Measurements from ENCODE around the gene KCNH1. TPM values are rescaled to one million over a fixed set of nuclear protein-coding genes. Genes with fewer than 3 reads are reported as not detected.
"Not testable (repeated sequence)": the region's sequence is repeated elsewhere in the genome, so short reads cannot be mapped to it uniquely, and the experiment has no call there.

KCNH1 gene
- total and polyA plus RNA-seq, 5 donors: 0.02 TPM; not detected in 4

GRCh38 chr1:211095381-211095780 lies 38.6 kb downstream of the KCNH1 start:
- no peak for ATAC-seq
- intact Hi-C loops (cut with DNase I): no loop called here
- H3K27me3 ChIP-seq (ENCODE audit: control insufficient read depth, insufficient read depth): no peaks in the 10 kb centered on the region
- DNase-seq: no peak
- H3K9me3 ChIP-seq (ENCODE audit: control insufficient read depth, low read length): no peaks in the 10 kb centered on the region
- H3K4me1 ChIP-seq (ENCODE audit: control insufficient read depth, insufficient read depth, low read length): no peaks in the 10 kb centered on the region
- H3K27ac ChIP-seq (ENCODE audit: low read length): no peak overlapping the region
- WGBS: 61% methylated on average over 2 of the region's 2 CpGs
- H3K4me3 ChIP-seq (ENCODE audit: low read length): no peak overlapping the region

DNA sequence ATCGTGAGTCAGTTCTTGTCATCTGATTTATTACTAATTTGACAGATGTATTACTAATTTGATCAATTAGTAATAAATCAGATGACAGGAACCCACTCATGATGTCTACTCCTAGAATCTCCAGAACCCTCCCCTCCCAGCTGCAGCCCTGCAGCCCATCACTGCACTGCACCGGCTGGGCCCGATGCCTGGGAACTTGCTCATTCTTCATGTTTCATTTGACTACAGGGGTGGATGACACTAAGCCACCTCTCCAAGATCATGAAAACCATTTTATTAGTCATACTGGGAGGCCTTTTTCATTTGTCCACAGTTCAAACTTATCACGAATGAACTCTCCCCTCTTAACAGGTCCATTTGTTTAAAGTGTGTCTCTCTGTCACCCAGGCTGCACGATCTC lies 41.0 kb downstream of the KCNH1 start:
- ATAC-seq: no peak
- H3K4me1 ChIP-seq (ENCODE audit: control insufficient read depth, insufficient read depth, low read length): no peaks in the 10 kb centered on the region
- H3K9me3 ChIP-seq (ENCODE audit: control insufficient read depth, low read length): no peaks in the 10 kb centered on the region
- no peak overlapping the region for H3K27ac ChIP-seq (ENCODE audit: low read length)
- 86% methylated on average over 5 of the region's 5 CpGs for WGBS
- no peaks in the 10 kb centered on the region for H3K27me3 ChIP-seq (ENCODE audit: control insufficient read depth, insufficient read depth)
- intact Hi-C loops (cut with DNase I): no loop called here
- H3K4me3 ChIP-seq (ENCODE audit: low read length): no peak overlapping the region
- DNase-seq: no peak

GRCh38 chr1:211091867-211092266 lies 42.1 kb downstream of the KCNH1 start:
- ATAC-seq (no peak), DNase-seq (no peak)
- whole genome bisulfite sequencing: 63% methylated on average over 2 of the region's 2 CpGs
- no peak overlapping the region for H3K4me3 ChIP-seq (ENCODE audit: low read length)
- no peaks in the 10 kb centered on the region for H3K4me1 ChIP-seq (ENCODE audit: control insufficient read depth, insufficient read depth, low read length)
- intact Hi-C loops (cut with DNase I): no loop called here
- no peaks in the 10 kb centered on the region for H3K9me3 ChIP-seq (ENCODE audit: control insufficient read depth, low read length)
- H3K27ac ChIP-seq (ENCODE audit: low read length): no peak overlapping the region
- H3K27me3 ChIP-seq (ENCODE audit: control insufficient read depth, insufficient read depth): no peaks in the 10 kb centered on the region

- H3K4me1 ChIP-seq (ENCODE audit: control insufficient read depth, insufficient read depth, low read length): no peaks in the 10 kb centered on the region
- no peak overlapping the region for H3K27ac ChIP-seq (ENCODE audit: low read length)
- H3K4me3 ChIP-seq (ENCODE audit: low read length): no peak overlapping the region
- no peak for DNase-seq
- intact Hi-C loops (cut with DNase I): no loop called here
- no peak for ATAC-seq
- WGBS: 41% methylated on average over 2 of the region's 2 CpGs
- H3K27me3 ChIP-seq (ENCODE audit: control insufficient read depth, insufficient read depth): no peaks in the 10 kb centered on the region
- no peaks in the 10 kb centered on the region for H3K9me3 ChIP-seq (ENCODE audit: control insufficient read depth, low read length)
Measured at GRCh38 chr1:211089536-211089935, 44.4 kb downstream of the KCNH1 start.

DNA sequence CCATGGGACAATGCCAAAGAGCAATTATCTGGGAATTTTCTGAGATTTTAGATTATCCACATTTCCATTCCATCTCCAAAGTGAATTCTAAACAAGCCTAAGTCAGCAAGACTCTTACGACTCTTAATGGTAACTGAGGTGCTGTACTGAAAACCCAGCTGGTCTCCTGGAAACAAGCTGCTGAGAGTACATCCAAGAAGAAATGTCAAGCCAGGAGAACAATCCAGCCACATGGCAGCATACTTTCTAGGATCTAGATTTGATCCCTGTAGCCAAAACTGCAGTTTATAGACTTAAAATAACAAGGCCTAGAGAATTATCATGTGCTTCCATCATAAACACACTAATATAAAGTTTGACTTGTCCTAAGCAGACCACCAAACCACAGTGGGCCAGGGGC lies 45.8 kb downstream of the KCNH1 start:
- no peak for ATAC-seq
- Histone ChIP-seq H3K27me3 (ENCODE audit: control insufficient read depth, insufficient read depth) (no peaks in the 10 kb centered on the region), H3K4me3 (ENCODE audit: low read length) (no peak overlapping the region), H3K4me1 (ENCODE audit: control insufficient read depth, insufficient read depth, low read length) (no peaks in the 10 kb centered on the region), H3K27ac (ENCODE audit: low read length) (no peak overlapping the region), H3K9me3 (ENCODE audit: control insufficient read depth, low read length) (no peaks in the 10 kb centered on the region)
- intact Hi-C loops (cut with DNase I): no loop called here
- 95% methylated on average over 1 of the region's 1 CpG for WGBS
- no peak for DNase-seq

DNA sequence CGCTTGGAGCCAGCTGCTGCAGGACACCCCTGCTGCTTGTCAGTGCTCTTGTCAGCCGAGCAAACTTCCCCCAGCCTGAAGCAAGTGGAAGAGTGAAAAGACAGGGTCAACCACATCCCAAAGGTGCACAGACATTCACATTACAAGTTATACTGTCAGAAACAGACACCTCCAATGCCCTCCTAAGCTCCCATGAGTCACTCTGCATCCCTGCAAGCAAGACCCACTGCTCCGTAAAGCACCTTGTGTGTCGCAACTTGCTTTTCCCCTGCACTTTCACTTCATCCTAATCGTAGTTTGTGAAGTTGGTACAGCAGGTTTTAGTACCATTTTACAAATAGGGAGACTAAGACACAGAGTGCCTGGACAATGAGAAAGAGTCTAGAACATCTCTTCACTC lies 51.1 kb downstream of the KCNH1 start:
- intact Hi-C loops (cut with DNase I): no loop called here
- no peak for DNase-seq

GRCh38 chr1:211081447-211081846 lies 52.5 kb downstream of the KCNH1 start:
- 82% methylated on average over 5 of the region's 5 CpGs for WGBS

More for the DNA sequence above, 51.1 kb downstream of the KCNH1 start:
- H3K4me1 ChIP-seq (ENCODE audit: control insufficient read depth, insufficient read depth, low read length): no peaks in the 10 kb centered on the region
- no peaks in the 10 kb centered on the region for H3K9me3 ChIP-seq (ENCODE audit: control insufficient read depth, low read length)
- no peaks in the 10 kb centered on the region for H3K27me3 ChIP-seq (ENCODE audit: control insufficient read depth, insufficient read depth)
- WGBS: 62% methylated on average over 5 of the region's 5 CpGs
- no peak overlapping the region for H3K27ac ChIP-seq (ENCODE audit: low read length)
- H3K4me3 ChIP-seq (ENCODE audit: low read length): no peak overlapping the region
- ATAC-seq: no peak

GRCh38 chr1:211068976-211069375 lies 65.0 kb downstream of the KCNH1 start:
- Histone ChIP-seq H3K4me3 (ENCODE audit: low read length) (no peak overlapping the region), H3K4me1 (ENCODE audit: control insufficient read depth, insufficient read depth, low read length) (no peaks in the 10 kb centered on the region), H3K27me3 (ENCODE audit: control insufficient read depth, insufficient read depth) (no peaks in the 10 kb centered on the region), H3K9me3 (ENCODE audit: control insufficient read depth, low read length) (no peaks in the 10 kb centered on the region), H3K27ac (ENCODE audit: low read length) (no peak overlapping the region)
- ATAC-seq (no peak), DNase-seq (no peak)
- intact Hi-C loops (cut with DNase I): no loop called here
- WGBS: 67% methylated on average over 3 of the region's 3 CpGs

More at GRCh38 chr1:211081447-211081846, 52.5 kb downstream of the KCNH1 start:
- H3K9me3 ChIP-seq (ENCODE audit: control insufficient read depth, low read length); ATAC-seq; H3K27ac ChIP-seq (ENCODE audit: low read length); H3K4me3 ChIP-seq (ENCODE audit: low read length); H3K27me3 ChIP-seq (ENCODE audit: control insufficient read depth, insufficient read depth); H3K4me1 ChIP-seq (ENCODE audit: control insufficient read depth, insufficient read depth, low read length); DNase-seq; intact Hi-C loops (cut with DNase I): not testable (repeated sequence)

GRCh38 chr1:211066781-211067384 lies 67.1 kb downstream of the KCNH1 start:
- DNase-seq (no peak), ATAC-seq (no peak)
- H3K4me3 ChIP-seq (ENCODE audit: low read length): no peak overlapping the region
- no peak overlapping the region for H3K27ac ChIP-seq (ENCODE audit: low read length)
- 69% methylated on average over 7 of the region's 7 CpGs for WGBS
- no peaks in the 10 kb centered on the region for H3K27me3 ChIP-seq (ENCODE audit: control insufficient read depth, insufficient read depth)
- no peaks in the 10 kb centered on the region for H3K9me3 ChIP-seq (ENCODE audit: control insufficient read depth, low read length)
- intact Hi-C loops (cut with DNase I): no loop called here
- no peaks in the 10 kb centered on the region for H3K4me1 ChIP-seq (ENCODE audit: control insufficient read depth, insufficient read depth, low read length)

GRCh38 chr1:211041838-211042237 lies 92.1 kb downstream of the KCNH1 start:
- DNase-seq; H3K4me1 ChIP-seq (ENCODE audit: control insufficient read depth, insufficient read depth, low read length); H3K9me3 ChIP-seq (ENCODE audit: control insufficient read depth, low read length); H3K27ac ChIP-seq (ENCODE audit: low read length); intact Hi-C loops (cut with DNase I); H3K27me3 ChIP-seq (ENCODE audit: control insufficient read depth, insufficient read depth); H3K4me3 ChIP-seq (ENCODE audit: low read length); ATAC-seq: not testable (repeated sequence)
- WGBS: 51% methylated on average over 3 of the region's 3 CpGs

GRCh38 chr1:211037095-211037494 lies 96.9 kb downstream of the KCNH1 start:
- ATAC-seq (no peak), DNase-seq (no peak)
- intact Hi-C loops (cut with DNase I): no loop called here
- H3K4me1 ChIP-seq (ENCODE audit: control insufficient read depth, insufficient read depth, low read length): no peaks in the 10 kb centered on the region
- no peak overlapping the region for H3K4me3 ChIP-seq (ENCODE audit: low read length)
- H3K27ac ChIP-seq (ENCODE audit: low read length): no peak overlapping the region
- no peaks in the 10 kb centered on the region for H3K27me3 ChIP-seq (ENCODE audit: control insufficient read depth, insufficient read depth)
- H3K9me3 ChIP-seq (ENCODE audit: control insufficient read depth, low read length): no peaks in the 10 kb centered on the region
- WGBS: 74% methylated on average over 2 of the region's 2 CpGs

All from right cardiac atrium (tissue), 5 donors.